HG03280 (cell line): ENCODE results near the gene CDNF.
"Not testable (repeated sequence)": the region's sequence is repeated elsewhere in the genome, so short reads cannot be mapped to it uniquely, and the experiment has no call there.

Source experiments
- ATAC-seq: cut with Tn5 transposase; IDR thresholded peaks from one replicate; pipeline ENCODE4 v1.9.1; 2021; ENCODE audit warnings: mild to moderate bottlenecking, moderate library complexity; ENCODE audit not compliant: unreplicated experiment

Gene CDNF

GRCh38 chr10:14839305-14839695 is 1.5 kb upstream of the CDNF start:
- ATAC-seq, result no peak

- ATAC-seq, result peak; percentile 7
These were observed 906 bp upstream of the CDNF start for GRCh38 chr10:14838582-14839304.

GRCh38 chr10:14837003-14837756 is 657 bp downstream of the CDNF start:
- no peak for ATAC-seq

- no peak for ATAC-seq
These were observed 1.6 kb downstream of the CDNF start for GRCh38 chr10:14836208-14836607.

GRCh38 chr10:14833106-14833505 is 4.7 kb downstream of the CDNF start:
- no peak for ATAC-seq

GRCh38 chr10:14826076-14826829 is 11.6 kb downstream of the CDNF start:
- no peak for ATAC-seq

GRCh38 chr10:14823966-14824365 is 13.9 kb downstream of the CDNF start:
- no peak for ATAC-seq

GRCh38 chr10:14822879-14823755 is 14.7 kb downstream of the CDNF start:
- ATAC-seq, result no peak

GRCh38 chr10:14821635-14822375 is 16.0 kb downstream of the CDNF start:
- ATAC-seq, result no peak

- ATAC-seq, result no peak
These were observed 17.1 kb downstream of the CDNF start for GRCh38 chr10:14820775-14821154.

- no peak for ATAC-seq
These were observed 17.6 kb downstream of the CDNF start for GRCh38 chr10:14820010-14820774.

- not testable (repeated sequence) for ATAC-seq
These were observed 21.1 kb downstream of the CDNF start for GRCh38 chr10:14816717-14817116.

GRCh38 chr10:14815681-14816080 is 22.2 kb downstream of the CDNF start:
- no peak for ATAC-seq

- no peak for ATAC-seq
These were observed 25.6 kb downstream of the CDNF start for GRCh38 chr10:14812271-14812670.

GRCh38 chr10:14810969-14811953 is 26.6 kb downstream of the CDNF start:
- no peak for ATAC-seq

- ATAC-seq, result no peak
These were observed 31.5 kb downstream of the CDNF start for GRCh38 chr10:14806318-14806717.

- ATAC-seq, result no peak
These were observed 34.0 kb downstream of the CDNF start for GRCh38 chr10:14803827-14804226.

- no peak for ATAC-seq
These were observed 36.1 kb downstream of the CDNF start for GRCh38 chr10:14801723-14802122.
